HEK293 (cell line): Measurements from ENCODE around the gene ANK2.

Source experiments
- CTCF ChIA-PET: fragments of 350-600 bp; formaldehyde crosslinking; extraction: SDS; loops from one replicate; lab custom pipeline; 2021; ENCODE audit warnings: antibody characterized with exemption; lab: Yijun Ruan, JAX
- POLR2A ChIA-PET: fragments of 300-600 bp; formaldehyde crosslinking; extraction: SDS; loops from one replicate; lab custom pipeline; 2020; ENCODE audit warnings: antibody characterized with exemption, inconsistent platforms; lab: Yijun Ruan, JAX
- H3K27ac ChIP-seq: fragments of 200-500 bp; sonication (Bioruptor generic); 2 replicates; pipeline ENCODE4 v1.5.1; 2014; ENCODE audit warnings: low read depth, low read length, control low read depth, inconsistent platforms; ENCODE audit errors: extremely low read depth
- H3K36me3 ChIP-seq, 2 experiments: fragments of 200-500 bp in 1 of 2; sonication (Bioruptor generic) in 1 of 2; 1 replicate in 1 of 2; 2 replicates in 1 of 2; pipeline ENCODE4 v1.5.1; 2014 to 2017; ENCODE audit warnings: inconsistent platforms in 2 of 2, low read length in 2 of 2; ENCODE audit not compliant: control insufficient read depth in 2 of 2, insufficient read depth in 1 of 2
- H3K4me1 ChIP-seq: fragments of 200-500 bp; sonication (Bioruptor generic); 2 replicates; pipeline ENCODE4 v1.5.1; 2014; ENCODE audit warnings: mild to moderate bottlenecking, low read length, inconsistent platforms; ENCODE audit not compliant: control insufficient read depth, insufficient read depth
- H3K4me3 ChIP-seq: 2 replicates; pipeline ENCODE4 v1.5.1; 2011; ENCODE audit warnings: low read depth, mild to moderate bottlenecking, control low read depth, low read length, moderate library complexity
- H3K9me3 ChIP-seq: fragments of 200-500 bp; sonication (Bioruptor generic); 2 replicates; pipeline ENCODE4 v1.5.1; 2014; ENCODE audit warnings: low read depth, low read length, inconsistent platforms; ENCODE audit not compliant: control insufficient read depth, insufficient read depth
- GFI1B ChIP-seq: fragments of 450-650 bp; formaldehyde crosslinking; IDR thresholded peaks from 2 replicates; pipeline ENCODE4 v1.5.1; 2016; ENCODE audit warnings: missing biosample characterization, missing genetic modification characterization
- KLF7 ChIP-seq: fragments of 450-650 bp; formaldehyde crosslinking; IDR thresholded peaks from 2 replicates; pipeline ENCODE4 v1.5.1; 2016; ENCODE audit warnings: missing biosample characterization, missing genetic modification characterization, borderline replicate concordance
- MYNN ChIP-seq: fragments of 450-650 bp; formaldehyde crosslinking; IDR thresholded peaks from 2 replicates; pipeline ENCODE4 v1.5.1; 2016; ENCODE audit warnings: missing biosample characterization, missing genetic modification characterization, borderline replicate concordance
- MZF1 ChIP-seq: fragments of 450-650 bp; formaldehyde crosslinking; IDR thresholded peaks from 2 replicates; pipeline ENCODE4 v1.5.1; 2017; ENCODE audit warnings: missing biosample characterization, missing genetic modification characterization, borderline replicate concordance
- SCRT2 ChIP-seq: fragments of 450-650 bp; formaldehyde crosslinking; IDR thresholded peaks from 2 replicates; pipeline ENCODE4 v1.5.1; 2016; ENCODE audit warnings: missing biosample characterization, missing genetic modification characterization
- ZBTB26 ChIP-seq: fragments of 450-650 bp; formaldehyde crosslinking; optimal IDR thresholded peaks from 2 replicates; pipeline ENCODE3; 2016; ENCODE audit warnings: missing biosample characterization, mild to moderate bottlenecking, missing genetic modification characterization
- ZFP3 ChIP-seq: fragments of 450-650 bp; formaldehyde crosslinking; IDR thresholded peaks from 2 replicates; pipeline ENCODE4 v1.5.1; 2016; ENCODE audit warnings: low read depth, missing biosample characterization, missing genetic modification characterization
- ZNF423 ChIP-seq: fragments of 450-650 bp; formaldehyde crosslinking; IDR thresholded peaks from 2 replicates; pipeline ENCODE4 v1.5.1; 2016; ENCODE audit warnings: missing biosample characterization, missing genetic modification characterization
- ZNF600 ChIP-seq: fragments of 450-650 bp; formaldehyde crosslinking; IDR thresholded peaks from 2 replicates; pipeline ENCODE4 v1.5.1; 2016; ENCODE audit warnings: missing biosample characterization, missing genetic modification characterization
- ZNF645 ChIP-seq: fragments of 450-650 bp; formaldehyde crosslinking; IDR thresholded peaks from 2 replicates; pipeline ENCODE4; 2016; ENCODE audit warnings: missing biosample characterization, missing genetic modification characterization
- ZNF792 ChIP-seq: fragments of 450-650 bp; formaldehyde crosslinking; IDR thresholded peaks from 2 replicates; pipeline ENCODE4 v1.5.1; 2016; ENCODE audit warnings: missing biosample characterization, missing genetic modification characterization
- ZSCAN16 ChIP-seq: fragments of 450-650 bp; formaldehyde crosslinking; IDR thresholded peaks from 2 replicates; pipeline ENCODE4 v1.5.1; 2016; ENCODE audit warnings: missing biosample characterization, missing genetic modification characterization
- TF ChIP-seq, protein P1 (sequence below): fragments of 450-650 bp; formaldehyde crosslinking; conservative IDR thresholded peaks from 2 replicates; pipeline ENCODE4 v1.5.1; 2016; ENCODE audit warnings: low read depth, missing biosample characterization, missing genetic modification characterization

Gene ANK2

DNA sequence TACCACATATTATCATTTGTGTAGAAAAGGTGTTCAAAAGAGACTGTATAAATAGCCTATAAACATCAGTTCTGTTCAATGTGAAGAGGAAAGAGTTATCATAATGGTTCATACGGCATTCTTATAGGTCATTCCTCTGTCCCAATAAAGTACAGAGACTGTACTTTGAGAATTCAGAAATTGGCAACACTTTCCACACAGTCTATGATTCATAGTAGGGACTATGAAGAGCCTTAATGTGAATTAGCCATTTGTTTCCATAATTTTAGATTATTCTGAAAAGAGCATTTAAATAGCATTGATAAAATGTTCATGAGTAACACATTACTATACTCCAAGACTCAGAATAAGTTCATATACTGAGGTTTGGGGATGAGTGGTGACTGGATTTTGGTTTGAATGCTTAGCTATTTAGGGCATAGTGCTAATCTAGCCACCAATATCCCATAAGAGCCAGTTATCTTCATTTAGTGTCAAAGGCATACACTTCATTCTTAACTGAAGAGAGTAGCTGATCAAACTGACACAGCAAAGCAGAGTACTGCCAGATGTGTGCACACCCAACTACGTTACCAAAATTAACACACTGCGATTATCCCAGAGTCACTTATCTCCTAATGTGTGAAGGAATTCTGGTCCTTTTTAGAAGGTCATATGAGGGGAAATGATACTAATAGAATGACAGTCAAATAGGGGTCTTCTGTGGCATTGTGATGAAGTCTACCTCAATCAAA lies 10.2 kb downstream of the ANK2 start (continued):
- no peak for TF ChIP-seq GFI1B (tag by site-specific recombination)

DNA sequence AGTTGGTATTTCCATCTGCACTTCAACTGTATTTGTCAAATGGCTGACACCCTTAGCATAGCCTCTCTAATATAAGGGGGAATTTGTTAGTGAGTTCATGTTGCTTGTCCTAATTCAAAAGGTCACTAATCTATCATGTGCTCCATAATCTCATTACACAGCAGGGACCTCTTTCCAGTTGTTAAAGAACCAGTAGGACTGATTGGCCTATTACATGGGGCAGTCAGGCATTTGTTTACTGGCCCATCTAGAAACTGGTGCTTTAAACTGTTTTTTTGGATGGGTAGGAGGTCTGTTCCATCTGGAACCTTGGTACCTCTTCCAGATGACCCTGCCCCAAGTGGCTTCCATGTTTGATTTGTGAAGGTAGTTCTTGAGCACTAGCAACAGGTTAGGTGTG lies 11.4 kb downstream of the ANK2 start:
- TF ChIP-seq ZBTB26 (tag by site-specific recombination) (no peak), SCRT2 (tag by site-specific recombination) (peak; percentile 69), ZFP3 (no peak), GFI1B (tag by site-specific recombination) (no peak)
- CTCF ChIA-PET: no interaction called here
- H3K27ac ChIP-seq: no peak overlapping the region
- H3K4me3 ChIP-seq: no peak overlapping the region
- POLR2A ChIA-PET: no interaction called here
- no peaks in the 10 kb centered on the region; the same call in 1 of the 2 replicates for H3K4me1 ChIP-seq
- H3K9me3 ChIP-seq: no peaks in the 10 kb centered on the region
- no peaks in the 10 kb centered on the region for H3K36me3 ChIP-seq

DNA sequence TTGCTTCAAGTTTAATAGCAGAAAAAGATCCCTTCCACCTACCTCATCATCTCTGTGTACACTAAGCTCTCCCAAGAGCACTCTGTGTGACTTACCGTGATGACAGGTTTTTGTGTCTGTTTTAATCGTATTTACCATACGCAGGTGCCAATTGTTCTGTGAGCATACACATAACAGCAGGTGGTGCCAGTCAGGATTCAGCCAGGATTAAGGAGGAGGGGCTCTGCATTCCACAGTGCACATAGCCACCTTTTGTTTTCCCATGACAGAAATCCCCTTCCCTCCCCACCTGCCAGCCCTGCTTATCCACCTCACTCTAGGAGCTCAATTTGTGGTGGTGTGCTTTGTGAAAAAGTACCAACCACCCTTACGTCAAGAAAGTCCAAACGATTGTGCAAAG lies 14.8 kb downstream of the ANK2 start:
- CTCF ChIA-PET: interaction anchor here (0.6 kb wide), 1 partner anchor 125 kb away, joined by 3 read pairs; no protein-coding TSS in a partner anchor
- H3K27ac ChIP-seq: no peak overlapping the region

More for the DNA sequence above, 14.8 kb downstream of the ANK2 start:
- POLR2A ChIA-PET: no interaction called here
- Histone ChIP-seq H3K4me1 (no peaks in the 10 kb centered on the region; the same call in 1 of the 2 replicates), H3K4me3 (no peak overlapping the region), H3K9me3 (no peaks in the 10 kb centered on the region), H3K36me3 (no peaks in the 10 kb centered on the region)
- TF ChIP-seq KLF7 (no peak), ZNF600 (tag by site-specific recombination) (0 out of 2 replicates have a peak, but pooled peaks have one; percentile 15), ZNF792 (tag by site-specific recombination) (no peak), ZNF645 (no peak), MYNN (tag by site-specific recombination) (no peak), MZF1 (tag by site-specific recombination) (peak; percentile 82; the same call in 1 of the 2 replicates), ZNF423 (tag by site-specific recombination) (no peak), ZSCAN16 (tag by site-specific recombination) (no peak)
- TF ChIP-seq, protein P1, sequence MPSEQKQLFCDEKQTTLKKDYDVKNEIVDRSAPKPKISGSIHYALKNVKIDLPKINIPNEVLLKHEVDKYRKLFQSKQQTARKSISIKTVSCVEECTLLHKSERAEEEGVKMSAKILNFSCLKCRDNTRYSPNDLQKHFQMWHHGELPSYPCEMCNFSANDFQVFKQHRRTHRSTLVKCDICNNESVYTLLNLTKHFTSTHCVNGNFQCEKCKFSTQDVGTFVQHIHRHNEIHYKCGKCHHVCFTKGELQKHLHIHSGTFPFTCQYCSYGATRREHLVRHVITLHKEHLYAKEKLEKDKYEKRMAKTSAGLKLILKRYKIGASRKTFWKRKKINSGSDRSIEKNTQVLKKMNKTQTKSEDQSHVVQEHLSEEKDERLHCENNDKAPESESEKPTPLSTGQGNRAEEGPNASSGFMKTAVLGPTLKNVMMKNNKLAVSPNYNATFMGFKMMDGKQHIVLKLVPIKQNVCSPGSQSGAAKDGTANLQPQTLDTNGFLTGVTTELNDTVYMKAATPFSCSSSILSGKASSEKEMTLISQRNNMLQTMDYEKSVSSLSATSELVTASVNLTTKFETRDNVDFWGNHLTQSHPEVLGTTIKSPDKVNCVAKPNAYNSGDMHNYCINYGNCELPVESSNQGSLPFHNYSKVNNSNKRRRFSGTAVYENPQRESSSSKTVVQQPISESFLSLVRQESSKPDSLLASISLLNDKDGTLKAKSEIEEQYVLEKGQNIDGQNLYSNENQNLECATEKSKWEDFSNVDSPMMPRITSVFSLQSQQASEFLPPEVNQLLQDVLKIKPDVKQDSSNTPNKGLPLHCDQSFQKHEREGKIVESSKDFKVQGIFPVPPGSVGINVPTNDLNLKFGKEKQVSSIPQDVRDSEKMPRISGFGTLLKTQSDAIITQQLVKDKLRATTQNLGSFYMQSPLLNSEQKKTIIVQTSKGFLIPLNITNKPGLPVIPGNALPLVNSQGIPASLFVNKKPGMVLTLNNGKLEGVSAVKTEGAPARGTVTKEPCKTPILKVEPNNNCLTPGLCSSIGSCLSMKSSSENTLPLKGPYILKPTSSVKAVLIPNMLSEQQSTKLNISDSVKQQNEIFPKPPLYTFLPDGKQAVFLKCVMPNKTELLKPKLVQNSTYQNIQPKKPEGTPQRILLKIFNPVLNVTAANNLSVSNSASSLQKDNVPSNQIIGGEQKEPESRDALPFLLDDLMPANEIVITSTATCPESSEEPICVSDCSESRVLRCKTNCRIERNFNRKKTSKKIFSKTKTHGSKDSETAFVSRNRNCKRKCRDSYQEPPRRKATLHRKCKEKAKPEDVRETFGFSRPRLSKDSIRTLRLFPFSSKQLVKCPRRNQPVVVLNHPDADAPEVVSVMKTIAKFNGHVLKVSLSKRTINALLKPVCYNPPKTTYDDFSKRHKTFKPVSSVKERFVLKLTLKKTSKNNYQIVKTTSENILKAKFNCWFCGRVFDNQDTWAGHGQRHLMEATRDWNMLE (tag by site-specific recombination): no peak
